ENCODE results near the gene ADGRV1. TPM values are rescaled to one million over a fixed set of nuclear protein-coding genes. Genes with fewer than 3 reads are reported as not detected.

The ADGRV1 gene
- polyA plus RNA-seq, 1 donor from 2014 or later: 3.7 TPM

- no peaks in the 10 kb centered on the region for H3K9me2 ChIP-seq (ENCODE audit: insufficient read depth, low read length)
- H3K4me2 ChIP-seq (ENCODE audit: low read length): peak overlapping the region; percentile 50
- no peaks in the 10 kb centered on the region for H3K9me3 ChIP-seq (ENCODE audit: low read length)
- peaks cover 10% of the 10 kb centered on the region for H3K79me2 ChIP-seq (replicated peaks; ENCODE audit: insufficient read depth, low read length)
- no peak for TF ChIP-seq POLR2AphosphoS5 (IDR thresholded peaks at IDR 0.05)
- no peak for TF ChIP-seq REST (IDR thresholded peaks at IDR 0.05; ENCODE audit: borderline replicate concordance)
- peak; percentile 13 for TF ChIP-seq EP300 (conservative IDR thresholded peaks at IDR 0.05; ENCODE audit: poor library complexity, severe bottlenecking)
- peak; percentile 85 for TF ChIP-seq RAD21 (conservative IDR thresholded peaks at IDR 0.05)
- peak; percentile 82 for TF ChIP-seq SMC3 (conservative IDR thresholded peaks at IDR 0.05; ENCODE audit: poor library complexity)
- peak; percentile 92 for TF ChIP-seq CTCF (IDR thresholded peaks at IDR 0.05; ENCODE audit: poor library complexity, severe bottlenecking)
- H3K36me3 ChIP-seq (ENCODE audit: insufficient read depth, low read length): no peaks in the 10 kb centered on the region
- no peaks in the 10 kb centered on the region for H3K27me3 ChIP-seq (ENCODE audit: insufficient read depth, low read depth, low read length)
- no peaks in the 10 kb centered on the region for H3F3A ChIP-seq (ENCODE audit: insufficient read depth, low read length, poor library complexity, severe bottlenecking)
- peak overlapping the region; percentile 88 for H3K4me3 ChIP-seq (ENCODE audit: low read length)
- peak overlapping the region; percentile 92 for H2AFZ ChIP-seq (ENCODE audit: low read depth, low read length)
- peak overlapping the region; percentile 74 for H3K27ac ChIP-seq (ENCODE audit: low read length)
- H3K9ac ChIP-seq (ENCODE audit: low read length): peak overlapping the region; percentile 80
- H4K20me1 ChIP-seq (ENCODE audit: insufficient read depth): no peaks in the 10 kb centered on the region
Measured at GRCh38 chr5:90529939-90530677, 28.5 kb upstream of the ADGRV1 start.

- H3K27me3 ChIP-seq (ENCODE audit: insufficient read depth, low read depth, low read length): no peaks in the 10 kb centered on the region
- H4K20me1 ChIP-seq (ENCODE audit: insufficient read depth): no peaks in the 10 kb centered on the region
- no peaks in the 10 kb centered on the region for H3F3A ChIP-seq (ENCODE audit: insufficient read depth, low read length, poor library complexity, severe bottlenecking)
- H2AFZ ChIP-seq (ENCODE audit: low read depth, low read length): no peak overlapping the region
- no peaks in the 10 kb centered on the region for H3K9me3 ChIP-seq (ENCODE audit: low read length)
- no peak overlapping the region for H3K27ac ChIP-seq (ENCODE audit: low read length)
- H3K9ac ChIP-seq (ENCODE audit: low read length): no peak overlapping the region
- H3K79me2 ChIP-seq (replicated peaks; ENCODE audit: insufficient read depth, low read length): peaks cover 10% of the 10 kb centered on the region
- peak overlapping the region; percentile 50 for H3K4me2 ChIP-seq (ENCODE audit: low read length)
- peak overlapping the region; percentile 88 for H3K4me3 ChIP-seq (ENCODE audit: low read length)
- TF ChIP-seq EP300 (conservative IDR thresholded peaks at IDR 0.05; ENCODE audit: poor library complexity, severe bottlenecking): no peak
- TF ChIP-seq POLR2AphosphoS5 (IDR thresholded peaks at IDR 0.05): no peak
- no peak for TF ChIP-seq CTCF (IDR thresholded peaks at IDR 0.05; ENCODE audit: poor library complexity, severe bottlenecking)
- no peak for TF ChIP-seq RAD21 (conservative IDR thresholded peaks at IDR 0.05)
- no peaks in the 10 kb centered on the region for H3K36me3 ChIP-seq (ENCODE audit: insufficient read depth, low read length)
- H3K9me2 ChIP-seq (ENCODE audit: insufficient read depth, low read length): no peaks in the 10 kb centered on the region
Measured at GRCh38 chr5:90530736-90531487, 27.7 kb upstream of the ADGRV1 start.

Data from neural cell (in vitro differentiated cells).